ENCODE data around the gene CHIC2. TPM values are rescaled to one million over a fixed set of nuclear protein-coding genes. Genes with fewer than 3 reads are reported as not detected.

Gene CHIC2
- total RNA-seq, 2 donors from 2014 or later = 6.9 to 18.9 TPM

DNA sequence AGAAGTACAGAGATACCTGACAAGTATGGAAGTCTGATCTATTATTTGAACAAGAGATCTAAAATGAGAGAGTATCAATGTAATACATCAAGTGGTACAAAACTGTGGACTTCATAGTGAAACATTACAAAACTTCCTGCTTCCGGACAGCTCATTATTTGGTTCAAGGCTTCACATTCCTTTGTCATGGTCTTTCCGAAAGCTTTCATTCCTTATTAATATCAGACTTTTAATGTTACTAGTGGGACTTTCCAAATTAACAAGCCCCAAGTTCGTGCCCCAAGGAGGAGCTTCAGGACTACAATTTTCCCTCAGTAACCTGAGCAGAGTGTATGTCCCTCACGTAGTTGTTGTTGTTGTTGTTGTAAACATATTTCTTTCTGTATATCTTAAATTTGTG, 1.2 kb downstream of the CHIC2 start:
- no peaks in the 10 kb centered on the region for H3K9me3 ChIP-seq
- H3K27ac ChIP-seq = peak overlapping the region in 3 of 4 donors; percentile 84 to 89 (median 85)
- peak overlapping the region; percentile 51 to 96 for H3K4me3 ChIP-seq
- peaks cover 54% of the 10 kb centered on the region for H3K4me1 ChIP-seq
- intact Hi-C loops (cut with DNase I) = no loop called here
- TF ChIP-seq, protein P1, sequence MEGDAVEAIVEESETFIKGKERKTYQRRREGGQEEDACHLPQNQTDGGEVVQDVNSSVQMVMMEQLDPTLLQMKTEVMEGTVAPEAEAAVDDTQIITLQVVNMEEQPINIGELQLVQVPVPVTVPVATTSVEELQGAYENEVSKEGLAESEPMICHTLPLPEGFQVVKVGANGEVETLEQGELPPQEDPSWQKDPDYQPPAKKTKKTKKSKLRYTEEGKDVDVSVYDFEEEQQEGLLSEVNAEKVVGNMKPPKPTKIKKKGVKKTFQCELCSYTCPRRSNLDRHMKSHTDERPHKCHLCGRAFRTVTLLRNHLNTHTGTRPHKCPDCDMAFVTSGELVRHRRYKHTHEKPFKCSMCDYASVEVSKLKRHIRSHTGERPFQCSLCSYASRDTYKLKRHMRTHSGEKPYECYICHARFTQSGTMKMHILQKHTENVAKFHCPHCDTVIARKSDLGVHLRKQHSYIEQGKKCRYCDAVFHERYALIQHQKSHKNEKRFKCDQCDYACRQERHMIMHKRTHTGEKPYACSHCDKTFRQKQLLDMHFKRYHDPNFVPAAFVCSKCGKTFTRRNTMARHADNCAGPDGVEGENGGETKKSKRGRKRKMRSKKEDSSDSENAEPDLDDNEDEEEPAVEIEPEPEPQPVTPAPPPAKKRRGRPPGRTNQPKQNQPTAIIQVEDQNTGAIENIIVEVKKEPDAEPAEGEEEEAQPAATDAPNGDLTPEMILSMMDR (IDR thresholded peaks at IDR 0.05) = no peak
- no peak for TF ChIP-seq POLR2A (IDR thresholded peaks at IDR 0.05)
- WGBS, 2 donors = 0 to 1% methylated on average over 4 of the region's 4 CpGs
- no peaks in the 10 kb centered on the region for H3K36me3 ChIP-seq (replicated peaks in 1 of 2; ENCODE audit: insufficient read depth in 1 of 2, low read depth in 2 of 2)
- DNase-seq = no peak
- ATAC-seq = no peak
- no peaks in the 10 kb centered on the region for H3K27me3 ChIP-seq

- Histone ChIP-seq H3K9me3 (no peaks in the 10 kb centered on the region), H3K4me3 (no peak overlapping the region), H3K36me3 (replicated peaks in 1 of 2; ENCODE audit: insufficient read depth in 1 of 2, low read depth in 2 of 2) (no peaks in the 10 kb centered on the region), H3K4me1 (peaks cover 55% of the 10 kb centered on the region), H3K27ac (no peak overlapping the region), H3K27me3 (no peaks in the 10 kb centered on the region)
- intact Hi-C loops (cut with DNase I) = no loop called here
- TF ChIP-seq, protein P1 (IDR thresholded peaks at IDR 0.05) = no peak
- TF ChIP-seq POLR2A (IDR thresholded peaks at IDR 0.05) = no peak
- 35 to 39% methylated on average over 3 of the region's 3 CpGs for WGBS, 2 donors
- ATAC-seq (no peak), DNase-seq (no peak)
These were observed 2.0 kb downstream of the CHIC2 start for GRCh38 chr4:54062392-54062791.

DNA sequence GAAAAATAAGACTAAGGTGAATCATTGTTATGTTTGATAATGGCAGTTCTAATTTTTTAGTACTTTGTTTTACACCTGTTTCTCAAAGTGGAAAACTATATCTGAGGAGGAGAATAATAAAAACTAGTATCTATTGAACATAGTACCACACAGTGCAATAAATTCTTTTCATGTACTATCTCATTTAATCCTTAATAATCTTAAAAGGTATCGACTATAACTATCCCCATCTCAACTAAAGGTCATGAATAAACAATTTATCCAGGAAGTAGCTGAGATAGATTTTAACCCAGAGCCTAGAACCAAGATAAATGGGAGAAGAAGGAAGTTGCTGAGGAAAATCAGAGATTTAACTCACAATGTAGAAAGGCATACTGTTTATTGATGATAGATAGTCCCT, 2.5 kb downstream of the CHIC2 start:
- H3K4me3 ChIP-seq = no peak overlapping the region
- H3K36me3 ChIP-seq (replicated peaks in 1 of 2; ENCODE audit: insufficient read depth in 1 of 2, low read depth in 2 of 2) = no peaks in the 10 kb centered on the region
- H3K27ac ChIP-seq = no peak overlapping the region
- no peaks in the 10 kb centered on the region for H3K27me3 ChIP-seq
- ATAC-seq = no peak
- intact Hi-C loops (cut with DNase I) = no loop called here
- DNase-seq = no peak
- 61 to 70% methylated on average over 1 of the region's 1 CpG for WGBS, 2 donors
- peaks cover 59% of the 10 kb centered on the region for H3K4me1 ChIP-seq
- H3K9me3 ChIP-seq = no peaks in the 10 kb centered on the region
- TF ChIP-seq POLR2A (IDR thresholded peaks at IDR 0.05) = no peak
- TF ChIP-seq, protein P1 (IDR thresholded peaks at IDR 0.05) = no peak

- no peak overlapping the region for H3K27ac ChIP-seq
- peaks cover 60% of the 10 kb centered on the region for H3K4me1 ChIP-seq
- ATAC-seq (no peak), DNase-seq (no peak)
- WGBS, 2 donors = 36% methylated on average over 3 of the region's 3 CpGs
- no peak overlapping the region for H3K4me3 ChIP-seq
- H3K27me3 ChIP-seq = no peaks in the 10 kb centered on the region
- intact Hi-C loops (cut with DNase I) = no loop called here
- no peaks in the 10 kb centered on the region for H3K9me3 ChIP-seq
- no peak for TF ChIP-seq POLR2A (IDR thresholded peaks at IDR 0.05)
- TF ChIP-seq, protein P1 (IDR thresholded peaks at IDR 0.05) = no peak
- H3K36me3 ChIP-seq (replicated peaks in 1 of 2; ENCODE audit: insufficient read depth in 1 of 2, low read depth in 2 of 2) = no peaks in the 10 kb centered on the region
These were observed 3.3 kb downstream of the CHIC2 start for GRCh38 chr4:54061067-54061466.

DNA sequence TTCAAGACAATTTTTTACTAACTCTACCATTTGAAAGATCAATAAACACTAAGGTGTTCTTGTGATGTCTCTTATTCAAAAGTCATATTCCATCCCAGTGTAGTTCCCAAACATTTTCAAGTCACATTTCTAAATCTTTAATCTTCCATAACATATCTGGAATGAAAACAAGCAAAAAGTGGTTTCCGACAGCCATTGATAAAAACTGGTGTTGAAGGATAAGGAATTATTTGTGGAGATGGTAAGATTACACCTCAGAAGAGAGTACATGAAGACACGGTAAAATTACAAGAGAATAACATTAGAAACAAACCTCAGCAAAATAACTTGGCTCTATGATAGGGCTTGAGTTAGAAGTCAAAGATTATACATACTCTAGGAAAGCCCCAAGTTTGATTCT, 4.3 kb downstream of the CHIC2 start:
- Histone ChIP-seq H3K4me1 (peaks cover 58% of the 10 kb centered on the region), H3K4me3 (no peak overlapping the region), H3K9me3 (no peaks in the 10 kb centered on the region), H3K36me3 (replicated peaks in 1 of 2; ENCODE audit: insufficient read depth in 1 of 2, low read depth in 2 of 2) (no peaks in the 10 kb centered on the region), H3K27ac (no peak overlapping the region), H3K27me3 (no peaks in the 10 kb centered on the region)
- ATAC-seq (no peak), DNase-seq (no peak)
- TF ChIP-seq, protein P1 (IDR thresholded peaks at IDR 0.05) = no peak
- no peak for TF ChIP-seq POLR2A (IDR thresholded peaks at IDR 0.05)
- intact Hi-C loops (cut with DNase I) = no loop called here
- WGBS, 2 donors = 45 to 46% methylated on average over 2 of the region's 2 CpGs

Measured in body of pancreas (tissue), 4 donors.